T-cell (primary cell): ENCODE measurements around the gene RICTOR. TPM values are rescaled to one million over a fixed set of nuclear protein-coding genes. Genes with fewer than 3 reads are reported as not detected.
"Not testable (repeated sequence)": the region's sequence is repeated elsewhere in the genome, so short reads cannot be mapped to it uniquely, and the experiment has no call there.

Source experiments
- ATAC-seq, 4 experiments: fragments of 200-7000 bp in 3 of 4; fragments of 150-1000 bp in 1 of 4; cut with Tn5 transposase; replicated peaks in 1 of 4; 1 replicate in 3 of 4; 2 replicates in 1 of 4; pipeline ENCODE4 v1.10.0; 2021; ENCODE audit warnings: moderate library complexity in 3 of 4, mild to moderate bottlenecking in 2 of 4, moderate number of reproducible peaks in 1 of 4
- CTCF ChIA-PET, 2 donors: fragments of 300-600 bp; sonication (Branson Sonifier 250); formaldehyde crosslinking; loops; one replicate each; lab custom pipeline; 2022; ENCODE audit warnings: antibody characterized with exemption in 2 of 2; lab: Charles Lee
- POLR2A ChIA-PET, 2 donors: fragments of 300-600 bp; sonication (Branson Sonifier 250); formaldehyde crosslinking; loops; one replicate each; lab custom pipeline; 2022; ENCODE audit warnings: antibody characterized with exemption in 2 of 2; lab: Charles Lee
- DNase-seq, 35 experiments: peaks; one replicate each; pipeline versions ENCODE4 v3.0.0 to v3.0.0-alpha.2; 2013 to 2023
- H3K27ac ChIP-seq: one replicate; pipeline ENCODE4 v1.5.1; 2013; ENCODE audit warnings: low read length
- H3K27me3 ChIP-seq, 2 experiments: replicated peaks in 1 of 2; 1 replicate in 1 of 2; 2 replicates in 1 of 2; pipeline versions ENCODE4 v1.6.1 to v1.7.0; 2013; ENCODE audit warnings: low read length in 1 of 2, mixed read lengths in 1 of 2; ENCODE audit not compliant: control insufficient read depth in 2 of 2, insufficient read depth in 2 of 2; ENCODE audit errors: extremely low read depth in 1 of 2
- H3K36me3 ChIP-seq, 2 donors: 1 replicate in 1 of 2; 2 replicates in 1 of 2; pipeline versions ENCODE4 v1.6.1 to v1.7.0; 2013; ENCODE audit warnings: low read length in 1 of 2; ENCODE audit not compliant: control insufficient read depth in 2 of 2, insufficient read depth in 1 of 2; ENCODE audit errors: extremely low read depth in 1 of 2
- H3K4me1 ChIP-seq, 2 experiments: 1 replicate in 1 of 2; 2 replicates in 1 of 2; pipeline versions ENCODE4 v1.6.1 to v1.7.0; 2013; ENCODE audit warnings: low read length in 2 of 2, mixed read lengths in 1 of 2; ENCODE audit not compliant: insufficient read depth in 2 of 2, control insufficient read depth in 1 of 2; ENCODE audit errors: extremely low read depth in 1 of 2
- H3K4me3 ChIP-seq, 2 donors: 1 replicate in 1 of 2; 2 replicates in 1 of 2; pipeline versions ENCODE4 v1.5.1 to v1.7.0; 2013; ENCODE audit warnings: mild to moderate bottlenecking in 2 of 2, low read length in 1 of 2, moderate library complexity in 1 of 2; ENCODE audit not compliant: control insufficient read depth in 1 of 2; ENCODE audit errors: extremely low read depth in 1 of 2
- H3K9me3 ChIP-seq: 2 replicates; pipeline ENCODE4 v1.7.0; 2013
- H3K27ac Mint-ChIP-seq, 2 donors: one replicate each; pipeline ENCODE4 v1.8.0; 2020 to 2021; ENCODE audit warnings: mild to moderate bottlenecking in 2 of 2, mixed read lengths in 2 of 2
- H3K27me3 Mint-ChIP-seq, 2 donors: one replicate each; pipeline ENCODE4 v1.8.0; 2021 to 2022; ENCODE audit warnings: mixed read lengths in 2 of 2
- H3K36me3 Mint-ChIP-seq: one replicate; pipeline ENCODE4 v1.8.0; 2021; ENCODE audit warnings: mixed read lengths
- H3K4me1 Mint-ChIP-seq, 3 donors: one replicate each; pipeline ENCODE4 v1.8.0; 2020 to 2022; ENCODE audit warnings: mixed read lengths in 3 of 3, mild to moderate bottlenecking in 1 of 3
- H3K4me3 Mint-ChIP-seq, 3 donors: one replicate each; pipeline ENCODE4 v1.8.0; 2020 to 2022; ENCODE audit warnings: mild to moderate bottlenecking in 3 of 3, mixed read lengths in 3 of 3, moderate library complexity in 3 of 3
- H3K9me3 Mint-ChIP-seq, 3 donors: one replicate each; pipeline ENCODE4 v1.8.0; 2020 to 2022; ENCODE audit warnings: mixed read lengths in 3 of 3
- WGBS: methylation state at CpG from one replicate; pipeline ENCODE4 v1.1.5; 2013; ENCODE audit warnings: missing lambda C conversion rate; ENCODE audit not compliant: insufficient coverage; 5-methylcytosine and 5-hydroxymethylcytosine counted together
- total RNA-seq, 35 experiments: library from RNA in 6 of 35; stranded (reverse) in 6 of 35; fragments of 120-200 nt in 1 of 35; gene quantifications; one replicate each; pipeline versions ENCODE4 v1.2.1 to v1.2.4 and lab custom pipeline; 2013 to 2026

RICTOR gene
- total RNA-seq, 5 donors from 2014 or later (not counting 1 experiment from before 2014, with no cell fraction given), result 68.5 to 85.8 (median 74.8) TPM

DNA sequence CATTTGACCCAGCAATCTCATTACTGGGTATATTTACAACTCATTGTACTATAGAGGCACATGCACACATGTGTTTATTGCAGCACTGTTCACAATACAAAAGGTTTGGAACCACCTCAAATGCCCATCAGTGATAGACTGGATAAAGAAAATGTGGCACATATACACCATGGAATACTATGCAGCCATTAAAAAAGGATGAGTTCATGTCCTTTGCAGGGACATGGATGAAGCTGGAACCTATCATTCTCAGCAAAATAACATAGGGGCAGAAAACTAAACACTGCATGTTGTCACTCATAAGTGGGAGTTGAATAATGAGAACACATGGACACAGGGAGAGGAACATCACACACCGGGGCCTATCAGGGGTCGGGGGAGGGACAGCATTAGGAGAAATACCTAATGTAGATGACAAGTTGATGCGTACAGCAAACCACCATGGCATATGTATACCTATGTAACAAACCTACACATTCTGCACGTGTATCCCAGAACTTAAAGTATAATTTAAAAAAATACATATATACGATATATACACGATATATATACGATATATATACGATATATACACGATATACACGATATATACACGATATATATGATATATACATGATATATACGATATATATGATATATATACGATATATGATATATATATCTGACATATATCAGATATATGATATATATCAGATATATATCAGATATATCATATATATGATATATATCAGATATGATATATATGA is 84.1 kb downstream of the RICTOR start:
- no CpG with 5 or more reads among the region's 13 CpGs for WGBS

DNA sequence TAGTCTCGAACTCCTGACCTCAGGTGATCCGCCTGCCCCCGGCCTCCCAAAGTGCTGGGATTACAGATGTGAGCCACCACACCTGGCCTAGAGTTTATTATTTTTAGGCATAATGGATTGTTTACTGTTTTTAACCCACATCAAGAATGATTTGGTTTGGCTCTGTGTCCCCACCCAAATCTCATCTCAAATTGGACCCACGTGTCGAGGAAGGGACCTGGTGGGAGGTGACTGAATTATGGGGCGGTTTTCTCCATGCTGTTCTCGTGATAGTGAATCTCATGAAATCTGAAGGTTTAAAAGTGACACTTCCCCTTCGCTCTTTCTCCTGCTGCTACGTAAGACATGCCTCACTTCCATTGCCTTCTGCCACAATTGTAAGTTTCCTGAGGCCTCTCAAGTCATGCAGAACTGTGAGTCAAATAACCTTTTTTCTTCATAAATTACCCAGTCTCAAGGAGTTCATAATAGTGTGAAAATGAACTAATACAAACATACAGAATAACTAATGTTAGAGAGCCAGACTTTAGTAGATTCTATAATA is 88.2 kb downstream of the RICTOR start:
- Mint-ChIP-seq H3K9me3 (peaks cover 0 to 8% (median 0%) of the 10 kb centered on the region in 3 donors), H3K4me1 (peaks cover 24 to 33% (median 28%) of the 10 kb centered on the region in 3 donors), H3K4me3 (no peak overlapping the region), H3K27ac (peak overlapping the region in 1 of 2 donors; percentile 49), H3K27me3 (no peaks in the 10 kb centered on the region), H3K36me3 (peaks cover 52% of the 10 kb centered on the region)
- no peak for DNase-seq
- Histone ChIP-seq H3K9me3 (no peaks in the 10 kb centered on the region), H3K27me3 (no peaks in the 10 kb centered on the region), H3K36me3 (peaks cover 0 to 19% of the 10 kb centered on the region in 2 donors), H3K4me1 (no peaks in the 10 kb centered on the region), H3K4me3 (no peak overlapping the region), H3K27ac (no peak overlapping the region)
- CTCF ChIA-PET, result interaction anchor here (0.5 to 0.7 kb wide), 2 partner anchors 8 to 109 kb away, joined by 3 to 7 read pairs; no protein-coding TSS in a partner anchor
- POLR2A ChIA-PET, result interaction anchor here in 1 of 2 donors (0.6 kb wide), 1 partner anchor 189 kb away, joined by 3 read pairs; no protein-coding TSS in a partner anchor
- WGBS, result 100% methylated on average over 2 of the region's 9 CpGs
- ATAC-seq, result no peak

More for the DNA sequence above, 84.1 kb downstream of the RICTOR start:
- ATAC-seq, H3K9me3 ChIP-seq, H3K4me3 ChIP-seq, H3K27me3 Mint-ChIP-seq, H3K27ac ChIP-seq, POLR2A ChIA-PET, H3K4me3 Mint-ChIP-seq, DNase-seq, H3K9me3 Mint-ChIP-seq, H3K27me3 ChIP-seq, H3K27ac Mint-ChIP-seq, CTCF ChIA-PET, H3K4me1 ChIP-seq: not testable (repeated sequence)
- Mint-ChIP-seq H3K4me1 (peaks cover 27 to 37% (median 35%) of the 10 kb centered on the region in 3 donors), H3K36me3 (peaks cover 63% of the 10 kb centered on the region)
- peaks cover 0 to 19% of the 10 kb centered on the region in 2 donors for H3K36me3 ChIP-seq

DNA sequence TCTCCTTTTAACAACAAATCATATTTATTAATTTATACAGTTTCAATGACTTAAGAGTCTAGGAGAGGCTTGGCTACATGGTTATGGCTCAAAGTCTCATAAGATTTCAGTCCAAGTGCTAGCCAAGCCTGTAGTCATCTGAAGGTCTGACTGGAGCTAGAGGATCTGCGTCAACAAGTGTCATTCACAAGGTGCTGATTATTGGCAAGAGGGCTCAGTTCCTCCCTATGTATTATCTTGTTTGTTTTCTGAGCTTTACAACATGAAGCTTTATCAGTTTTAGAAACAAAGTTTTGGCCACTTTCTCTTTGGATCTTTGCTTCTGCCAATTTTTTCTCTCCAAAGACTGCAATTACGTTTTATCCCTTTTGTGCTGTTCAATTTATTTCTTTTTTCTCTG is 94.7 kb downstream of the RICTOR start:
- no peak overlapping the region for H3K4me3 Mint-ChIP-seq
- Histone ChIP-seq H3K9me3 (no peaks in the 10 kb centered on the region), H3K27me3 (no peaks in the 10 kb centered on the region), H3K27ac (no peak overlapping the region), H3K4me3 (no peak overlapping the region), H3K4me1 (no peaks in the 10 kb centered on the region), H3K36me3 (peaks cover 4 to 31% of the 10 kb centered on the region in 2 donors)
- no peak overlapping the region for H3K27ac Mint-ChIP-seq
- WGBS, result 100% methylated on average over 1 of the region's 2 CpGs
- peaks cover 2 to 8% (median 4%) of the 10 kb centered on the region in 3 donors for H3K4me1 Mint-ChIP-seq
- ChIA-PET POLR2A (no interaction called here), CTCF (no interaction called here)
- H3K36me3 Mint-ChIP-seq, result peaks cover 25% of the 10 kb centered on the region
- no peak for ATAC-seq
- DNase-seq, result no peak
- no peaks in the 10 kb centered on the region for H3K27me3 Mint-ChIP-seq
- H3K9me3 Mint-ChIP-seq, result no peaks in the 10 kb centered on the region

DNA sequence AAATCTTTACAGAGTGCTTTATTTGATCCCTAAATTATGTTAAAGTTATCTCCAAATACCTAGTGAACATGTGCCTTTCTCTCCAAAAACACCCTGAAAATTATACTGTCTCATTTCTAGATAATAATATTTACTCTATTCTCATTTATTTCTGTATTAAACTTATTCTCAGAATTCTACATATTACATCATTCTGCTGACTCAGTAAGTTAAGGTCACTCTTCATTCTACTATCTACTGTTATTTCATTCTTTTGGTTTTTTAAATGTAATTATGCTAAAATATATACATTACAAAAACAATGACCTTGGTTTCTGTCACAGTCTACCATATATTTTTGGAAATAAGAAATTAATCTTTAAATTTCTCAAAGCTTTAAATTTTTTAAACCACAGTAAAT is 96.2 kb downstream of the RICTOR start:
- Histone ChIP-seq H3K27ac (no peak overlapping the region), H3K4me3 (no peak overlapping the region), H3K9me3 (no peaks in the 10 kb centered on the region), H3K36me3 (peaks cover 4 to 35% of the 10 kb centered on the region in 2 donors), H3K4me1 (no peaks in the 10 kb centered on the region), H3K27me3 (no peaks in the 10 kb centered on the region)
- H3K9me3 Mint-ChIP-seq, result no peaks in the 10 kb centered on the region
- POLR2A ChIA-PET, result interaction anchor here in 1 of 2 donors (0.7 kb wide), 1 partner anchor 84 kb away, joined by 7 read pairs; no protein-coding TSS in a partner anchor
- DNase-seq (no peak), ATAC-seq (no peak)
- no peaks in the 10 kb centered on the region for H3K27me3 Mint-ChIP-seq
- CTCF ChIA-PET, result interaction anchor here in 1 of 2 donors (0.5 to 0.6 kb wide), 2 partner anchors 29 to 595 kb away, joined by 3 to 4 read pairs; no protein-coding TSS in a partner anchor
- peaks cover 0 to 8% (median 4%) of the 10 kb centered on the region in 3 donors for H3K4me1 Mint-ChIP-seq
- peaks cover 32% of the 10 kb centered on the region for H3K36me3 Mint-ChIP-seq
- H3K4me3 Mint-ChIP-seq, result no peak overlapping the region
- no peak overlapping the region for H3K27ac Mint-ChIP-seq

DNA sequence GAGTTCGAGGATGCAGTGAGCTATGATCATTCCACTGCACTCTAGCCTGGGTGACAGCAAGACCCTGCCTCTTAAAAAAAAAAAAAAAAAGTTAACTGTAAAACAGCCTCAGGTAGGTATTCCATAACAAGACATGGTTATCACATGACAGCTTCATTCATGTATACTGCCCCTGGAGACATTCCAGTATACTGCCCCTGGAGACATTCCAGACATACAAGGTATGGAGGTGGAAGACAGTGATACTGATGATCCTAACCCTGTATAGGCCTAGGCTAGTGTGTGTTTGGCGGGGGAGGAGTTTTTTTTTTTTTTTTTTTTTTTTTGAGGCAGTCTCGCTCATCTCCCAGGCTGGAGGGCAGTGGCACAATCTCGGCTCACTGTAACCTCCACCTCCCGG is 105.5 kb downstream of the RICTOR start:
- no peak for ATAC-seq
- DNase-seq, result no peak
- Histone ChIP-seq H3K9me3 (no peaks in the 10 kb centered on the region), H3K27ac (no peak overlapping the region), H3K4me3 (no peak overlapping the region), H3K36me3 (peaks cover 12 to 55% of the 10 kb centered on the region in 2 donors), H3K4me1 (no peaks in the 10 kb centered on the region), H3K27me3 (no peaks in the 10 kb centered on the region)
- Mint-ChIP-seq H3K4me1 (no peaks in the 10 kb centered on the region), H3K27ac (no peak overlapping the region), H3K27me3 (no peaks in the 10 kb centered on the region), H3K4me3 (no peak overlapping the region), H3K36me3 (peaks cover 23% of the 10 kb centered on the region), H3K9me3 (no peaks in the 10 kb centered on the region)
- ChIA-PET POLR2A (interaction anchor here (0.5 to 0.6 kb wide), 3 partner anchors 23 to 1903 kb away, joined by 3 to 6 read pairs (median 3); no protein-coding TSS in a partner anchor), CTCF (interaction anchor here (0.7 to 1.5 kb wide), 3 partner anchors 63 to 111 kb away, joined by 4 to 10 read pairs (median 7); no protein-coding TSS in a partner anchor)
- WGBS, result 100% methylated on average over 2 of the region's 5 CpGs

DNA sequence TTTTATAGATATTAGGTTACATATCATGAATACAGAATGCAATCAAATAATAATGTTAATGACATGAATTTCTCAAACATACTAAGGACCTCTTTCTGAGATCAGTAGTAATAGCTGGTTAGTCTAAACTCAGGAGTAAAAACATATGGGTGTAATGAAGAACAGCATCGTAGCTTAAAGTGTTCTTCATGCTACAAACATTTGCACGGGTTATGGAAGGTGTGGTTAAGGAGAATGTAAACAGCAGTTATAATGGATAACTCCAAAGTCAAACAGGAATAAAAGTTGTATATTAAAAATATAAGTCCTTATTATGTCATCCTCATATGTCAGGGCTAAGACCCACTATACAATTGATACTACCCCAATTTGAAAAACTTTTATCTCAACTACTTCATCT is 112.5 kb downstream of the RICTOR start:
- ChIA-PET POLR2A (no interaction called here), CTCF (no interaction called here)
- H3K9me3 ChIP-seq, result no peaks in the 10 kb centered on the region
- Mint-ChIP-seq H3K36me3 (peaks cover 36% of the 10 kb centered on the region), H3K4me1 (no peaks in the 10 kb centered on the region), H3K27me3 (no peaks in the 10 kb centered on the region), H3K9me3 (no peaks in the 10 kb centered on the region), H3K27ac (no peak overlapping the region), H3K4me3 (no peak overlapping the region)
- H3K4me1 ChIP-seq, result no peaks in the 10 kb centered on the region
- DNase-seq (no peak), ATAC-seq (no peak)
- H3K4me3 ChIP-seq, result no peak overlapping the region
- H3K36me3 ChIP-seq, result peaks cover 13 to 77% of the 10 kb centered on the region in 2 donors
- no CpG with 5 or more reads among the region's 2 CpGs for WGBS
- H3K27me3 ChIP-seq, result no peaks in the 10 kb centered on the region
- no peak overlapping the region for H3K27ac ChIP-seq
